ENCODE results near the gene DUOXA1. TPM values are rescaled to one million over a fixed set of nuclear protein-coding genes. Genes with fewer than 3 reads are reported as not detected.

DUOXA1 gene
- total RNA-seq = not detected in 2 replicates

GRCh38 chr15:45129651-45130129 lies at the start of gene DUOXA1, which contains the start of gene DUOX1:
TSS of gene DUOXA1 (minus strand) at chr15:45129879. CDS start at chr15:45123014, 6,865 bp downstream.
TSS of gene DUOX1 (plus strand) at chr15:45129994. CDS start at chr15:45131967, 1,973 bp downstream.

GRCh38 chr15:45114076-45114750 lies 15.5 kb downstream of the DUOXA1 start, which contains the start of the genes DUOX2 and DUOXA2:
TSS of gene DUOX2 (minus strand) at chr15:45114172. CDS start at chr15:45113411, 761 bp downstream.
TSS of gene DUOXA2 (plus strand) at chr15:45114326. CDS start at chr15:45114606, 280 bp downstream.

Other genes with a start within 250 kb of the DUOXA1 start
- not detected in 2 replicates for gene TERB2, start 173.2 kb downstream of the DUOXA1 start, total RNA-seq
- 5.1 and 10.2 TPM in 2 replicates for gene SORD, start 106.7 kb downstream of the DUOXA1 start, total RNA-seq
- gene DUOX2, start 15.7 kb downstream of the DUOXA1 start, total RNA-seq = not detected in 2 replicates
- gene DUOXA2, start 15.6 kb downstream of the DUOXA1 start, total RNA-seq = not detected in 2 replicates
- gene DUOX1, start 115 bp upstream of the DUOXA1 start, total RNA-seq = not detected in 2 replicates
- 2.9 and 4.7 TPM in 2 replicates for gene SHF, start 58.1 kb upstream of the DUOXA1 start, total RNA-seq
- not detected in 2 replicates for gene SLC28A2, start 122.4 kb upstream of the DUOXA1 start, total RNA-seq
- gene GATM, start 248.7 kb upstream of the DUOXA1 start, total RNA-seq = 0.17 and 1.9 TPM in 2 replicates